Measurements from ENCODE around the gene SLC39A11.

GRCh38 chr17:72609501-72609900 is 483.0 kb downstream of the SLC39A11 start:
- TF ChIP-seq NR3C1 (CRISPR knock-in tag; IDR thresholded peaks at IDR 0.05) (no peak), SNAPC2 (CRISPR knock-in tag; IDR thresholded peaks at IDR 0.05) (no peak), CTCF (CRISPR knock-in tag; IDR thresholded peaks at IDR 0.05) (no peak), ETS1 (CRISPR knock-in tag; IDR thresholded peaks at IDR 0.05) (no peak), CREB3 (CRISPR knock-in tag; IDR thresholded peaks at IDR 0.05) (no peak), ZNF703 (CRISPR knock-in tag; IDR thresholded peaks at IDR 0.05; ENCODE audit: borderline replicate concordance) (no peak), RBAK (CRISPR knock-in tag; IDR thresholded peaks at IDR 0.05) (no peak), CEBPB (IDR thresholded peaks at IDR 0.05; ENCODE audit: borderline replicate concordance, low read depth, low read length) (no peak), ZNF781 (CRISPR knock-in tag; IDR thresholded peaks at IDR 0.05; ENCODE audit: borderline replicate concordance, not compliant biosample characterization) (no peak)

Measured in HepG2 (cell line).